ENCODE data around the gene AGPAT3.

GRCh38 chr21:43992121-43992520, 127.1 kb downstream of the AGPAT3 start:
- TF ChIP-seq POLR2AphosphoS5 (IDR thresholded peaks at IDR 0.05) = no peak
- TF ChIP-seq, protein P1, sequence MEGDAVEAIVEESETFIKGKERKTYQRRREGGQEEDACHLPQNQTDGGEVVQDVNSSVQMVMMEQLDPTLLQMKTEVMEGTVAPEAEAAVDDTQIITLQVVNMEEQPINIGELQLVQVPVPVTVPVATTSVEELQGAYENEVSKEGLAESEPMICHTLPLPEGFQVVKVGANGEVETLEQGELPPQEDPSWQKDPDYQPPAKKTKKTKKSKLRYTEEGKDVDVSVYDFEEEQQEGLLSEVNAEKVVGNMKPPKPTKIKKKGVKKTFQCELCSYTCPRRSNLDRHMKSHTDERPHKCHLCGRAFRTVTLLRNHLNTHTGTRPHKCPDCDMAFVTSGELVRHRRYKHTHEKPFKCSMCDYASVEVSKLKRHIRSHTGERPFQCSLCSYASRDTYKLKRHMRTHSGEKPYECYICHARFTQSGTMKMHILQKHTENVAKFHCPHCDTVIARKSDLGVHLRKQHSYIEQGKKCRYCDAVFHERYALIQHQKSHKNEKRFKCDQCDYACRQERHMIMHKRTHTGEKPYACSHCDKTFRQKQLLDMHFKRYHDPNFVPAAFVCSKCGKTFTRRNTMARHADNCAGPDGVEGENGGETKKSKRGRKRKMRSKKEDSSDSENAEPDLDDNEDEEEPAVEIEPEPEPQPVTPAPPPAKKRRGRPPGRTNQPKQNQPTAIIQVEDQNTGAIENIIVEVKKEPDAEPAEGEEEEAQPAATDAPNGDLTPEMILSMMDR (IDR thresholded peaks at IDR 0.05) = no peak
- TF ChIP-seq POLR2A (IDR thresholded peaks at IDR 0.05) = no peak

All from upper lobe of left lung (tissue), 4 donors.